Astrocyte (in vitro differentiated cells and primary cell): ENCODE measurements around the gene PRRT1B. TPM values are rescaled to one million over a fixed set of nuclear protein-coding genes. Genes with fewer than 3 reads are reported as not detected.
"Not testable (repeated sequence)": the region's sequence is repeated elsewhere in the genome, so short reads cannot be mapped to it uniquely, and the experiment has no call there.

Source experiments
- DNase-seq: peaks from one replicate; pipeline ENCODE4 v3.0.0-alpha.2; 2010; ENCODE audit warnings: low read depth
- FAIRE-seq: peaks from 2 replicates; lab custom pipeline; 2011; peaks lifted over from hg19 to GRCh38; lab: Jason Lieb, UNC
- H2AFZ ChIP-seq: 2 replicates; pipeline ENCODE4 v1.6.0; 2012; ENCODE audit warnings: low read depth, low read length, inconsistent platforms
- H3K27ac ChIP-seq: 2 replicates; pipeline ENCODE4 v1.5.1; 2011; ENCODE audit warnings: low read depth, low read length, inconsistent platforms
- H3K27me3 ChIP-seq: 2 replicates; pipeline ENCODE4 v1.6.0; 2011; ENCODE audit warnings: low read length, inconsistent platforms; ENCODE audit not compliant: insufficient read depth
- H3K36me3 ChIP-seq: 2 replicates; pipeline ENCODE4 v1.5.1; 2011; ENCODE audit warnings: low read length, inconsistent platforms; ENCODE audit not compliant: insufficient read depth
- H3K4me1 ChIP-seq: 2 replicates; pipeline ENCODE4 v1.5.1; 2011; ENCODE audit warnings: low read length, inconsistent platforms; ENCODE audit not compliant: insufficient read depth
- H3K4me2 ChIP-seq: 2 replicates; pipeline ENCODE4 v1.6.0; 2012; ENCODE audit warnings: low read length, inconsistent platforms
- H3K4me3 ChIP-seq: 2 replicates; pipeline ENCODE4 v1.5.1; 2011; ENCODE audit warnings: low read depth, mild to moderate bottlenecking, low read length, inconsistent platforms; ENCODE audit not compliant: insufficient read depth
- H3K79me2 ChIP-seq: 2 replicates; pipeline ENCODE4 v1.6.0; 2012; ENCODE audit warnings: mild to moderate bottlenecking, low read length, inconsistent platforms; ENCODE audit not compliant: insufficient read depth
- H3K9ac ChIP-seq: 2 replicates; pipeline ENCODE4 v1.6.0; 2012; ENCODE audit warnings: mild to moderate bottlenecking, low read length, inconsistent platforms
- H3K9me3 ChIP-seq: 2 replicates; pipeline ENCODE4 v1.5.1; 2012; ENCODE audit warnings: low read depth, mild to moderate bottlenecking, low read length, inconsistent platforms; ENCODE audit not compliant: insufficient read depth
- H4K20me1 ChIP-seq: 2 replicates; pipeline ENCODE4 v1.6.0; 2012; ENCODE audit warnings: low read length, inconsistent platforms; ENCODE audit not compliant: insufficient read depth
- H3K27ac Mint-ChIP-seq: one replicate; pipeline ENCODE4 v1.8.0; 2021; ENCODE audit warnings: mild to moderate bottlenecking, mixed read lengths; ENCODE audit not compliant: unreplicated experiment
- H3K27me3 Mint-ChIP-seq: one replicate; pipeline ENCODE4 v1.8.0; 2021; ENCODE audit warnings: low read depth, mixed read lengths; ENCODE audit not compliant: unreplicated experiment
- H3K36me3 Mint-ChIP-seq: one replicate; pipeline ENCODE4 v1.8.0; 2021; ENCODE audit warnings: low read depth, mixed read lengths; ENCODE audit not compliant: unreplicated experiment
- H3K4me1 Mint-ChIP-seq: one replicate; pipeline ENCODE4 v1.8.0; 2021; ENCODE audit warnings: low read depth, mixed read lengths; ENCODE audit not compliant: unreplicated experiment
- H3K4me3 Mint-ChIP-seq: one replicate; pipeline ENCODE4 v1.8.0; 2021; ENCODE audit warnings: mild to moderate bottlenecking, moderate library complexity, mixed read lengths; ENCODE audit not compliant: unreplicated experiment
- H3K9me3 Mint-ChIP-seq: one replicate; pipeline ENCODE4 v1.8.0; 2021; ENCODE audit warnings: mild to moderate bottlenecking, mixed read lengths; ENCODE audit not compliant: unreplicated experiment
- EZH2 ChIP-seq: IDR thresholded peaks from 2 replicates; pipeline ENCODE4 v1.6.1; 2012; ENCODE audit warnings: mild to moderate bottlenecking, low read length, inconsistent platforms; ENCODE audit not compliant: insufficient read depth
- total RNA-seq: library from RNA; stranded (reverse); gene quantifications from 2 replicates; pipeline ENCODE4 v1.2.1, GENCODE V29; 2021
- TF ChIP-seq, protein P1 (sequence below): IDR thresholded peaks from 2 replicates; pipeline ENCODE4 v1.5.1; 2011; ENCODE audit warnings: low read depth, mild to moderate bottlenecking, inconsistent platforms, low read length, moderate library complexity; ENCODE audit not compliant: insufficient read depth

Gene PRRT1B
- total RNA-seq, 1 donor from 2014 or later, result not detected

DNA sequence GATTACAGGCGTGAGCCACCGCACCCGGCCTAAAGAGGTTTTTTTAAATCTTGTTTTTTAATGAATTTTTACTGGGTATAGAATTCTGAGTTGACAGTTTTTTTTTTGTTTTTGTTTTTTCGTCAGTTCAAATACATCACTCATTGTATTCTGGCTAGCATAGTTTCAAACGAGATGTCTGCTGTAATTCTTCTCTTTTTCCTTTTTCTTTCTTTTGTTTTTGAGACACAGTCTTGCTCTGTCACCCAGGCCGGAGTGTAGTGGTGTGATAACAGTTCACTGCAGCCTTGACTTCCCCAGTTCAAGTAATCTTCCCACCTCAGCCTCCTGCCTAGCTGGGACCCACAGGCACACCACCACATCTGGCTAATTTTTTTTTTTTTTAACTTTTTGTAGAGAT is 2.2 kb upstream of the PRRT1B start:
- TF ChIP-seq EZH2, result no peak
- TF ChIP-seq, protein P1, sequence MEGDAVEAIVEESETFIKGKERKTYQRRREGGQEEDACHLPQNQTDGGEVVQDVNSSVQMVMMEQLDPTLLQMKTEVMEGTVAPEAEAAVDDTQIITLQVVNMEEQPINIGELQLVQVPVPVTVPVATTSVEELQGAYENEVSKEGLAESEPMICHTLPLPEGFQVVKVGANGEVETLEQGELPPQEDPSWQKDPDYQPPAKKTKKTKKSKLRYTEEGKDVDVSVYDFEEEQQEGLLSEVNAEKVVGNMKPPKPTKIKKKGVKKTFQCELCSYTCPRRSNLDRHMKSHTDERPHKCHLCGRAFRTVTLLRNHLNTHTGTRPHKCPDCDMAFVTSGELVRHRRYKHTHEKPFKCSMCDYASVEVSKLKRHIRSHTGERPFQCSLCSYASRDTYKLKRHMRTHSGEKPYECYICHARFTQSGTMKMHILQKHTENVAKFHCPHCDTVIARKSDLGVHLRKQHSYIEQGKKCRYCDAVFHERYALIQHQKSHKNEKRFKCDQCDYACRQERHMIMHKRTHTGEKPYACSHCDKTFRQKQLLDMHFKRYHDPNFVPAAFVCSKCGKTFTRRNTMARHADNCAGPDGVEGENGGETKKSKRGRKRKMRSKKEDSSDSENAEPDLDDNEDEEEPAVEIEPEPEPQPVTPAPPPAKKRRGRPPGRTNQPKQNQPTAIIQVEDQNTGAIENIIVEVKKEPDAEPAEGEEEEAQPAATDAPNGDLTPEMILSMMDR, result no peak
- Histone ChIP-seq H4K20me1 (no peaks in the 10 kb centered on the region), H3K79me2 (no peaks in the 10 kb centered on the region), H3K9me3 (peaks cover 16% of the 10 kb centered on the region), H3K4me1 (peaks cover 3% of the 10 kb centered on the region), H3K27me3 (peaks cover 25% of the 10 kb centered on the region), H3K4me3 (no peak overlapping the region), H3K4me2 (no peak overlapping the region), H3K36me3 (no peaks in the 10 kb centered on the region), H2AFZ (no peak overlapping the region), H3K27ac (no peak overlapping the region), H3K9ac (no peak overlapping the region)
- Mint-ChIP-seq H3K27me3 (peaks cover 33% of the 10 kb centered on the region), H3K4me1 (no peaks in the 10 kb centered on the region), H3K27ac (no peak overlapping the region), H3K9me3 (peaks cover 37% of the 10 kb centered on the region), H3K36me3 (peaks cover 11% of the 10 kb centered on the region), H3K4me3 (no peak overlapping the region)
- FAIRE-seq (no peak), DNase-seq (no peak)

DNA sequence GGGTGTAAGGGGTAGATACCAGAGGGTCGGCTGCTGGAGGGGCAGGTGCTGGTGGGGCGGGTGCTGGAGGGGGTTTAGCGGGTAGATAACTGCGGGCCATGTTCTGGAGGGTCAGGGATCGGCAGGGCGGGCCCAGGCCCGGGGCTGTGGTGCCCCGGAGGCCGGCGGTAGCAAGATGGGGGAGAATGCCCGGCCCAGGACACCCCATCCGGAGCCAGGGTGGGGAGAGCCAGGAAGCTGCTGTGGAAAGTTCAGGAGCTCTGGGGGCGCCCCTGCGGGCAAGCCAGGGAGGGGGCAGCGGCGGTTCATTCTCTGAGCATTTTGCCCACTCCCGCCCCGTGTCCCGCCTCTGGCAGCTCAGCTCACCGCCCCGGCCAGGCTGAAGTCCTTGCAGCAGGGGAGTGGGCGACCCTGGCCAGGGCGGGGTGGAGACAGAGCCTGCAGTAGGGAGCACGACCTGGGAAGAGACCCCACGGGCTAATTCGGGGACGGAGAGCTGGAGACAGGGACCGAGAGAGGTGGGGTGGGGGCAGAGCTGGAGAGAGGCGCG is 538 bp downstream of the PRRT1B start:
- Histone ChIP-seq H3K36me3 (no peaks in the 10 kb centered on the region), H2AFZ (no peak overlapping the region), H3K27ac (no peak overlapping the region), H3K27me3 (peaks cover 25% of the 10 kb centered on the region), H3K9ac (no peak overlapping the region), H3K4me1 (peaks cover 3% of the 10 kb centered on the region), H3K79me2 (no peaks in the 10 kb centered on the region), H3K4me3 (no peak overlapping the region), H3K9me3 (peaks cover 16% of the 10 kb centered on the region), H3K4me2 (peak overlapping the region; percentile 79), H4K20me1 (no peaks in the 10 kb centered on the region)
- H3K4me3 Mint-ChIP-seq, result no peak overlapping the region
- TF ChIP-seq, protein P1, result no peak
- peak; percentile 97 for TF ChIP-seq EZH2
- no peak overlapping the region for H3K27ac Mint-ChIP-seq
- H3K9me3 Mint-ChIP-seq, result peaks cover 56% of the 10 kb centered on the region
- peaks cover 52% of the 10 kb centered on the region for H3K27me3 Mint-ChIP-seq
- no peaks in the 10 kb centered on the region for H3K4me1 Mint-ChIP-seq
- DNase-seq (no peak), FAIRE-seq (no peak)
- peaks cover 13% of the 10 kb centered on the region for H3K36me3 Mint-ChIP-seq

DNA sequence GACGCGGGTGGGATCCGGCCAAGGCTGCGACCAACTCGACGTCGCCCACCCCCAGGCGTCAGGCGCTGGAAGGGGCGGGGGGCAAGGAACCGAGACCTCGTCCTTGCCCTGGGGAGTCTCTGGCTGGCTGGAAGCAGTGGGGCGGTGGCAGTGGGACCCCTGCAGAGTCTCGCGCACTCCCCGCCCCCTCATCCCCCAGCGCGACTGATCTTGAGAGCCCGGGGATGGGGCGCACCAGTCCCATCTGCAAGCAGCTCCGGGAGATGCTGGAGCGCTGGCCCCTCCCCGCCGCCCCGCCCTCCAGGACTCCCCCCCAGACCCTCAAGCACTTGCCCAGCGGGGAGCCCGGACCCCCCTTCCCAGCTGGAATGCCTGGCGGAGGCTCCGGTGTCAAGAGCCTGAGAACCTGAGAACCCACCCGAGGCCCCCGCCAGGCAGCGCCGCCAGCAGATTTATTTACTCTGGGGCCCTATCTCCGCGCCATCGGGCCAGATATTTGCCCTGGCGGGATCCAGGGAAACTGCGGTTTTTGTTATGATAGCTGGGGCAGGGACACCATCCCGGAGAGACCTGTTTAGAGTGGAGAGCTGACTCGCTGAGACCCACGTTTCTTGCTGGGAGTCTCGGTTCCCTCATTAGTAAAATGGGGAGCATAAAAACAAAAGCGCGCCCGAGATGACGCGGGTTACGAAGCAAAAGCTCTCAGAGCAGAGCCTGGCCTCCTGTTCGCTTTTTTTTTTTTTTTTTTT is 1.2 kb downstream of the PRRT1B start:
- Histone ChIP-seq H3K4me1 (peaks cover 3% of the 10 kb centered on the region), H3K9me3 (peaks cover 16% of the 10 kb centered on the region), H3K27ac (no peak overlapping the region), H3K79me2 (no peaks in the 10 kb centered on the region), H4K20me1 (no peaks in the 10 kb centered on the region), H3K36me3 (no peaks in the 10 kb centered on the region), H3K27me3 (peaks cover 25% of the 10 kb centered on the region), H3K4me2 (peak overlapping the region; percentile 79), H3K4me3 (peak overlapping the region; percentile 33), H2AFZ (no peak overlapping the region), H3K9ac (no peak overlapping the region)
- TF ChIP-seq, protein P1, result no peak
- no peak for TF ChIP-seq EZH2
- FAIRE-seq (no peak), DNase-seq (no peak)
- Mint-ChIP-seq H3K4me3 (no peak overlapping the region), H3K9me3 (peaks cover 56% of the 10 kb centered on the region), H3K36me3 (peaks cover 15% of the 10 kb centered on the region), H3K27me3 (peaks cover 55% of the 10 kb centered on the region), H3K27ac (no peak overlapping the region), H3K4me1 (no peaks in the 10 kb centered on the region)

DNA sequence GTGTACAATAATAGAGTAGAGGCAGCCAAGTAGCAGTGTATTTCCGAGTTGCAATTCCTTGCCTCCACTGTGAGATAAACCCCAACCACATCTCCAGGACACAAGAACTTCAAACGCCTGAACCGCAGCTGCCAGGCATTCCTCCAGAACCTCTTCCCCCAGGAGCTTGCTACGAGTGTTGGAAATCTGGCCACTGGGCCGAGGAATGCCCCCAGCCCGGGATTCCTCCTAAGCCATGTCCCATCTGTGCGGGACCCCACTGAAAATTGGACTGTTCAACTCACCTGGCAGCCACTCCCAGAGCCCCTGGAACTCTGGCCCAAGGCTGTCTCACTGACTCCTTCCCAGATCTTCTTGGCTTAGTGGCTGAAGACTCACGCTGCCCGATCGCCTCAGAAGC is 3.9 kb downstream of the PRRT1B start:
- H3K4me1 ChIP-seq, H3K79me2 ChIP-seq, H3K4me2 ChIP-seq, H2AFZ ChIP-seq, H3K9me3 ChIP-seq, H3K36me3 ChIP-seq, H3K4me3 Mint-ChIP-seq, H3K27ac ChIP-seq, DNase-seq, H4K20me1 ChIP-seq, H3K9ac ChIP-seq, H3K27ac Mint-ChIP-seq, FAIRE-seq, H3K4me1 Mint-ChIP-seq, H3K4me3 ChIP-seq: not testable (repeated sequence)
- Mint-ChIP-seq H3K36me3 (peaks cover 18% of the 10 kb centered on the region), H3K9me3 (peaks cover 43% of the 10 kb centered on the region), H3K27me3 (peaks cover 66% of the 10 kb centered on the region)
- H3K27me3 ChIP-seq, result peaks cover 34% of the 10 kb centered on the region
